Astrocyte of the cerebellum (primary cell): ENCODE measurements around the gene XRCC3.

Experiments
- DNase-seq: peaks from one replicate; pipeline ENCODE4 v3.0.0-alpha.2; 2011; ENCODE audit warnings: low read depth
- H3K4me3 ChIP-seq: 2 replicates; pipeline ENCODE4 v1.5.1; 2011; ENCODE audit warnings: mild to moderate bottlenecking, low read depth, low read length, moderate library complexity
- in situ Hi-C: cut with HindIII; loops from 2 replicates; pipeline ENCODE4 v1.10.0; 2017; ENCODE audit warnings: low sequenced_read_pairs
- TF ChIP-seq, protein P1 (sequence below): IDR thresholded peaks from 2 replicates; pipeline ENCODE4 v1.5.1; 2012; ENCODE audit warnings: low read length, low read depth, moderate library complexity, mild to moderate bottlenecking; ENCODE audit errors: missing control alignments

The XRCC3 gene

DNA sequence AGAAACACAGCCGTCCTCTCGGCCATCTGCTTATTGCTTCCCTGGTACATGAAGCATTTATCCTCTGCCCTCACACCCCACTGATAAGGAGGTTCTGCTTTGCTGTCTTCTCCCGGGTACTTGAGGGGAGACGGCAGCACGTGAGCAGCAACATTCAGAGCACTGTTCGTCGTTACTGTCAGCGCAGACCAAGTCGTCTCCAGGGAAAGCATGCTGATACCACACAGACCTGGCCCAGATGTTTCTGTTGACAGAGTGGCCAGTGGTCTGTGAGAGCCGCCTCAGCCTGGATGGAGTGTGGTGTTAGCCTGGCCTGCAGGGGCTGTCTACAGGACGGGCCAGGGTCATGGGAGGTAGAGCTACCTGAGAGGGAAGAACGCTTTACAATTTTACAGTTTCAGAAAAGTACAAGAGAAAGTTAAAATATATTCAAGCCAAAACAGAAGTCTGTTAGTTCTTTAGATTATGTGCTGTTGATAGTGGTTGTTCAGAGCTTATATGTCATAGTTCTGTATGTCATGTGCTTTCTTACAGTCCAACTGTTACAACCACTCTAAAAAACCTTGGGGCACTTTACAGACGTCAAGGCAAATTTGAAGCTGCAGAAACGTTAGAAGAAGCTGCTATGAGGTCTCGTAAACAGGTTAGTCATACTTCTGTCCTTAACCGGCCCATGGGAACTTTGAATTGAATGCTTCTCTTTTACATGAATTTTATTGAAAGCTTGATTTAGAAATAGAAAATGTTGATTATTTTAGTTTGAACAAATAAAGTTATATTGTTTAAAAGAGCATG lies 38.2 kb downstream of the XRCC3 start:
- TF ChIP-seq, protein P1, sequence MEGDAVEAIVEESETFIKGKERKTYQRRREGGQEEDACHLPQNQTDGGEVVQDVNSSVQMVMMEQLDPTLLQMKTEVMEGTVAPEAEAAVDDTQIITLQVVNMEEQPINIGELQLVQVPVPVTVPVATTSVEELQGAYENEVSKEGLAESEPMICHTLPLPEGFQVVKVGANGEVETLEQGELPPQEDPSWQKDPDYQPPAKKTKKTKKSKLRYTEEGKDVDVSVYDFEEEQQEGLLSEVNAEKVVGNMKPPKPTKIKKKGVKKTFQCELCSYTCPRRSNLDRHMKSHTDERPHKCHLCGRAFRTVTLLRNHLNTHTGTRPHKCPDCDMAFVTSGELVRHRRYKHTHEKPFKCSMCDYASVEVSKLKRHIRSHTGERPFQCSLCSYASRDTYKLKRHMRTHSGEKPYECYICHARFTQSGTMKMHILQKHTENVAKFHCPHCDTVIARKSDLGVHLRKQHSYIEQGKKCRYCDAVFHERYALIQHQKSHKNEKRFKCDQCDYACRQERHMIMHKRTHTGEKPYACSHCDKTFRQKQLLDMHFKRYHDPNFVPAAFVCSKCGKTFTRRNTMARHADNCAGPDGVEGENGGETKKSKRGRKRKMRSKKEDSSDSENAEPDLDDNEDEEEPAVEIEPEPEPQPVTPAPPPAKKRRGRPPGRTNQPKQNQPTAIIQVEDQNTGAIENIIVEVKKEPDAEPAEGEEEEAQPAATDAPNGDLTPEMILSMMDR, result no peak
- H3K4me3 ChIP-seq, result no peak overlapping the region
- no peak for DNase-seq
- in situ Hi-C loops, result loop anchor here (5.0 kb wide), 1 partner anchor 85 kb away; no protein-coding TSS in a partner anchor

DNA sequence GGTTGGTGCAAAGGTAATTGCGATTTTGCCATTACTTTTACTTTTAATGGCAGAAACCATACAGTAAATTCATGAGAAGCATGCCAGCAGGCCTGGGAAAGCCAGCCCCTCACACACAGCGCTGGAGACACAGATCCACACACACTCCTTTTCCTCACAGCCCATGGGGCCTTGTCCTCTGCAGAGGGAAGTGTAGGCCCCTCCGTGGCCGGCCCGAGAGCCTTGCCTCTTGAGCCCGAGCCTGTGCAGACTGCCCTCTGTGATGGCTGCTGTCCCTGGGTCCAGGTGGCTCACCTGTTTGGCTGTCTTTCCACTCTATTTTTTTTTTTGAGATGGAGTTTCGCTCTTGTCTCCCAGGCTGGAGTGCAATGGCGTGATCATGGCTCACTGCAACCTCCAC lies 39.3 kb downstream of the XRCC3 start:
- in situ Hi-C loops, result loop anchor here (5.0 kb wide), 1 partner anchor 84 kb away; no protein-coding TSS in a partner anchor
- H3K4me3 ChIP-seq, result no peak overlapping the region
- TF ChIP-seq, protein P1, result no peak
- DNase-seq, result no peak

DNA sequence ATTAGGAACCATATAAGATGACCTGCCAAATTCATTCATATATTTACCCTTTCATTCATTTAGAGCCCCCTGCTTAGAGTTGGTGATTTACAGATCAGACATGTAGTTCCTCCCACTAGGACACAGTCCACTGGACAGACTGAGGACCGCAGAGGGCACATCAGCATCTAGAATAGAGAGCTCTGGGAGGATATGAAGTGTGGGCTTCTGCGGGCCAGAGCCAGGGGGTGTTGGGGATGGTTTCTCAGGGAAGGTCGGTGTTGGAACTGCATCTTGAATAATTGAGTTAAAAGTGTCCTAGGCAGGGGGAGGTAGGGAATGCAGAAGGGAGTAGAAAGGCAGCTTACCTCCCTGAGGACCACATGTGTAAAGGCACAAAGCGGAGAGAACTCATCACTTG lies 43.3 kb downstream of the XRCC3 start:
- no peak overlapping the region for H3K4me3 ChIP-seq
- TF ChIP-seq, protein P1, result no peak
- in situ Hi-C loops, result no loop called here
- no peak for DNase-seq

GRCh38 chr14:103669370-103669769 lies 45.9 kb downstream of the XRCC3 start:
- no peak for DNase-seq
- in situ Hi-C loops, result no loop called here

GRCh38 chr14:103668117-103668516 lies 47.1 kb downstream of the XRCC3 start:
- in situ Hi-C loops, result no loop called here
- TF ChIP-seq, protein P1, result no peak
- no peak overlapping the region for H3K4me3 ChIP-seq
- DNase-seq, result no peak

More at GRCh38 chr14:103669370-103669769, 45.9 kb downstream of the XRCC3 start:
- TF ChIP-seq, protein P1, result no peak
- H3K4me3 ChIP-seq, result no peak overlapping the region

DNA sequence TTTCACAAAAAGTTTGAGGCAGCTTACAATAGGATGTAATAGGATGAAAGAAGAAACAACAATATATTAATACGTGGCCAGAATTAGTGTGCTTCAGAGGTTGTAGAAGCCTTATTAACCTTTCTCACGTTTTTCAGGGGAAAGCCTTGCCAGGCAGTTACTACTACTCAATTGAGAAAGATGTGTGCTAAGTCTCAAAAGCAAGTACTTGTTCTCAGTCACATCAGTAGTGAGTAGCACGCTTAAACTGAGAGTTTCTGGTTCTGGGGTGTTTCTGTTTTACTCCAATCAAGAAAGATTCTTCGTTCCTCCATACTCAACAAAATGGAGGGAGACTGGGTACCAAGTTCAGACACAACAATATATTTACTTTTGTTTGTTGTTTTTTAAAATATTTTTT lies 47.6 kb downstream of the XRCC3 start:
- in situ Hi-C loops, result no loop called here
- no peak overlapping the region for H3K4me3 ChIP-seq
- TF ChIP-seq, protein P1, result no peak
- no peak for DNase-seq
